Endodermal cell (in vitro differentiated cells): ENCODE results near the gene PCSK6. TPM values are rescaled to one million over a fixed set of nuclear protein-coding genes. Genes with fewer than 3 reads are reported as not detected.

Source experiments
- DNase-seq: peaks from one replicate; pipeline ENCODE4 v3.0.0-alpha.2; 2017
- H3K27ac ChIP-seq: 2 replicates; pipeline ENCODE4 v1.5.1; 2013; ENCODE audit warnings: mild to moderate bottlenecking, low read depth, low read length, moderate library complexity
- H3K27me3 ChIP-seq: 2 replicates; pipeline ENCODE4 v1.6.1; 2013; ENCODE audit warnings: mild to moderate bottlenecking, low read length, moderate library complexity; ENCODE audit not compliant: insufficient read depth, control insufficient read depth, poor library complexity, severe bottlenecking
- H3K36me3 ChIP-seq: 2 replicates; pipeline ENCODE4 v1.7.0; 2013; ENCODE audit warnings: mild to moderate bottlenecking, low read length, moderate library complexity; ENCODE audit not compliant: control insufficient read depth, insufficient read depth
- H3K4me1 ChIP-seq: one replicate; pipeline ENCODE4 v1.7.0; 2013; ENCODE audit warnings: low read length; ENCODE audit not compliant: control insufficient read depth, insufficient read depth
- H3K4me3 ChIP-seq: 2 replicates; pipeline ENCODE4 v1.5.1; 2013; ENCODE audit warnings: mild to moderate bottlenecking, low read length, moderate library complexity
- H3K9ac ChIP-seq: 2 replicates; pipeline ENCODE4 v1.6.1; 2013; ENCODE audit warnings: mild to moderate bottlenecking, low read length, moderate library complexity; ENCODE audit not compliant: poor library complexity, severe bottlenecking; ENCODE audit errors: extremely low read depth
- H3K9me3 ChIP-seq: 2 replicates; pipeline ENCODE4 v1.6.1; 2013; ENCODE audit warnings: mild to moderate bottlenecking, low read length, moderate library complexity; ENCODE audit not compliant: control insufficient read depth
- H3K27ac Mint-ChIP-seq: 2 replicates; pipeline ENCODE4 v1.8.0; 2020; ENCODE audit warnings: mixed read lengths
- H3K27me3 Mint-ChIP-seq: 2 replicates; pipeline ENCODE4 v1.8.0; 2021; ENCODE audit warnings: mild to moderate bottlenecking, mixed read lengths; ENCODE audit not compliant: insufficient read depth
- H3K36me3 Mint-ChIP-seq: 2 replicates; pipeline ENCODE4 v1.8.0; 2020; ENCODE audit warnings: low read depth, mixed read lengths
- H3K4me1 Mint-ChIP-seq: 2 replicates; pipeline ENCODE4 v1.8.0; 2020; ENCODE audit warnings: mixed read lengths
- H3K4me3 Mint-ChIP-seq: 2 replicates; pipeline ENCODE4 v1.8.0; 2020; ENCODE audit warnings: mild to moderate bottlenecking, moderate library complexity, mixed read lengths
- H3K9me3 Mint-ChIP-seq: 2 replicates; pipeline ENCODE4 v1.8.0; 2020; ENCODE audit warnings: mild to moderate bottlenecking, mixed read lengths
- WGBS, 2 experiments: methylation state at CpG; one replicate each; pipeline versions ENCODE4 v1.1.5 to v1.1.7; 2013; ENCODE audit warnings: missing lambda C conversion rate in 2 of 2, mixed read lengths in 1 of 2; ENCODE audit not compliant: insufficient coverage in 1 of 2, insufficient read length in 1 of 2; 5-methylcytosine and 5-hydroxymethylcytosine counted together
- total RNA-seq, 2 donors: library from RNA; stranded (reverse); fragmentation: NEBNext Ultra II Directional in 1 of 2; extraction: Animal tissue kit (Norgen Biotek cat#: 25700) in 1 of 2; gene quantifications; 2 replicates in 1 of 2; 3 replicates in 1 of 2; pipeline ENCODE4 v1.2.1, GENCODE V29; 2021
- TF ChIP-seq, protein P1 (sequence below): fragments of 200-600 bp; sonication (generic); conservative IDR thresholded peaks from 2 replicates; pipeline ENCODE4 v1.5.0; 2021; ENCODE audit warnings: antibody characterized with exemption, mild to moderate bottlenecking

Gene PCSK6
- total RNA-seq, 2 donors from 2014 or later, result 6.6 to 9.8 TPM

DNA sequence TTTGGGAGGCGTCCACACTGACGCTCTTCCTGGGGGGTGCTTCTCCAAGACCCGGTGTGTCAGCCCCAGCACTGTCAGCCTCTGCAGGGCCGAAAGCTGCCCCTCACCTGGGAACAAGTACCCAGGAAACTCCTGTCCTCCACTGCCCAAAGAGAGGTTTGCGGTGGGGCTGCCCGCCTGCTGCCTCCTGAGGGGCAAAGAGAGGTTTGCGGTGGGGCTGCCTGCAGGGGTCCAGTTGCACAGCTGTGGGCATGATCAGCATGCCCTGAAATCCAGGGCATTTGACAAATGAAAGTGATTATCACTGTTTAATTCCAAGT, 179.4 kb downstream of the PCSK6 start:
- Histone ChIP-seq H3K27ac (no peak overlapping the region), H3K4me3 (no peak overlapping the region)
- peak; percentile 35 for DNase-seq

DNA sequence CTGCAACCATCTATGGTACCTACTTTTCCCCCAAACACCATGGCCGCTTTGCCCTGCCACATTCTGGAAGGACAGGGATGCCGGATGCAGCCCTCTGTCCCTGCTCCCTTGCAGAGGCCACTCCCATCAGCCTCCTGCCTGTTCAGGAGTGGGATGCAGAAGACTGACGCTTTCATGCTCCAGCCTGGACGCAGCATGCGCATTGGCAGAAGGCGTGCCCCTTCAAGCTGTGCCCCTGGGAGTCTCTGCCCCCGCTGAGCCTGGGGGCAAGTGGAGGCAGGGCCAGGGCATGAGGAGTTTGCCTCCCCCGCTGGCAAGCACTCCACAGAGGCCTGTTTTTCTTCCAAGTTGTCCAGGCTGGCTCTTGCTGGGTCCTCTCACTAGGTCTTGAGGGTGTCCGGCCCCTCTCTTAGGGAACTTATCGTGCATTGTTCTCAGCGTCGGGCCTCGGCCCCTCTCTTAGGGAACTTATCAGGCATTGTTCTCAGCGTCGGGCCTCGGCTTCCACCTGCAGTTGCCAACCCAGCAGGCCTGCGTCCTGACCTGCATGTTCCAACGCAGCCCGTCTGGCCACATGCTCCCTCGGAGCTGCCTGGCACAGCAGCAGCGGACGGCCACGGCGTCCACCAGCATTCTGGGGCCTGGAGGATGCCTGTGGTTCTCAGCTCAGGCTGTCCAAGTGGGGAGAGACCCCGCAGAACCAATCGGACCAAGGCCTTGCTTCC, 179.9 kb downstream of the PCSK6 start:
- H3K27ac Mint-ChIP-seq, result no peak overlapping the region
- Histone ChIP-seq H3K4me1 (no peaks in the 10 kb centered on the region), H3K36me3 (no peaks in the 10 kb centered on the region), H3K9me3 (no peaks in the 10 kb centered on the region), H3K27me3 (no peaks in the 10 kb centered on the region), H3K27ac (no peak overlapping the region), H3K4me3 (no peak overlapping the region), H3K9ac (no peak overlapping the region)
- H3K36me3 Mint-ChIP-seq, result peaks cover 2% of the 10 kb centered on the region
- 87 to 91% methylated on average over 21 to 26 of the region's 26 CpGs for WGBS, 2 experiments
- H3K4me1 Mint-ChIP-seq, result no peaks in the 10 kb centered on the region
- peak; percentile 43 for DNase-seq
- H3K4me3 Mint-ChIP-seq, result no peak overlapping the region
- no peaks in the 10 kb centered on the region for H3K9me3 Mint-ChIP-seq
- TF ChIP-seq, protein P1, sequence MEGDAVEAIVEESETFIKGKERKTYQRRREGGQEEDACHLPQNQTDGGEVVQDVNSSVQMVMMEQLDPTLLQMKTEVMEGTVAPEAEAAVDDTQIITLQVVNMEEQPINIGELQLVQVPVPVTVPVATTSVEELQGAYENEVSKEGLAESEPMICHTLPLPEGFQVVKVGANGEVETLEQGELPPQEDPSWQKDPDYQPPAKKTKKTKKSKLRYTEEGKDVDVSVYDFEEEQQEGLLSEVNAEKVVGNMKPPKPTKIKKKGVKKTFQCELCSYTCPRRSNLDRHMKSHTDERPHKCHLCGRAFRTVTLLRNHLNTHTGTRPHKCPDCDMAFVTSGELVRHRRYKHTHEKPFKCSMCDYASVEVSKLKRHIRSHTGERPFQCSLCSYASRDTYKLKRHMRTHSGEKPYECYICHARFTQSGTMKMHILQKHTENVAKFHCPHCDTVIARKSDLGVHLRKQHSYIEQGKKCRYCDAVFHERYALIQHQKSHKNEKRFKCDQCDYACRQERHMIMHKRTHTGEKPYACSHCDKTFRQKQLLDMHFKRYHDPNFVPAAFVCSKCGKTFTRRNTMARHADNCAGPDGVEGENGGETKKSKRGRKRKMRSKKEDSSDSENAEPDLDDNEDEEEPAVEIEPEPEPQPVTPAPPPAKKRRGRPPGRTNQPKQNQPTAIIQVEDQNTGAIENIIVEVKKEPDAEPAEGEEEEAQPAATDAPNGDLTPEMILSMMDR, result no peak
- H3K27me3 Mint-ChIP-seq, result no peaks in the 10 kb centered on the region

More for the DNA sequence above, 179.4 kb downstream of the PCSK6 start:
- Histone ChIP-seq H3K4me1 (no peaks in the 10 kb centered on the region), H3K36me3 (no peaks in the 10 kb centered on the region), H3K27me3 (no peaks in the 10 kb centered on the region), H3K9ac (no peak overlapping the region), H3K9me3 (no peaks in the 10 kb centered on the region)
- Mint-ChIP-seq H3K27ac (no peak overlapping the region), H3K27me3 (no peaks in the 10 kb centered on the region), H3K4me3 (no peak overlapping the region), H3K36me3 (peaks cover 2% of the 10 kb centered on the region), H3K4me1 (no peaks in the 10 kb centered on the region), H3K9me3 (no peaks in the 10 kb centered on the region)
- TF ChIP-seq, protein P1, result no peak
- 88 to 96% methylated on average over 7 of the region's 7 CpGs for WGBS, 2 experiments

DNA sequence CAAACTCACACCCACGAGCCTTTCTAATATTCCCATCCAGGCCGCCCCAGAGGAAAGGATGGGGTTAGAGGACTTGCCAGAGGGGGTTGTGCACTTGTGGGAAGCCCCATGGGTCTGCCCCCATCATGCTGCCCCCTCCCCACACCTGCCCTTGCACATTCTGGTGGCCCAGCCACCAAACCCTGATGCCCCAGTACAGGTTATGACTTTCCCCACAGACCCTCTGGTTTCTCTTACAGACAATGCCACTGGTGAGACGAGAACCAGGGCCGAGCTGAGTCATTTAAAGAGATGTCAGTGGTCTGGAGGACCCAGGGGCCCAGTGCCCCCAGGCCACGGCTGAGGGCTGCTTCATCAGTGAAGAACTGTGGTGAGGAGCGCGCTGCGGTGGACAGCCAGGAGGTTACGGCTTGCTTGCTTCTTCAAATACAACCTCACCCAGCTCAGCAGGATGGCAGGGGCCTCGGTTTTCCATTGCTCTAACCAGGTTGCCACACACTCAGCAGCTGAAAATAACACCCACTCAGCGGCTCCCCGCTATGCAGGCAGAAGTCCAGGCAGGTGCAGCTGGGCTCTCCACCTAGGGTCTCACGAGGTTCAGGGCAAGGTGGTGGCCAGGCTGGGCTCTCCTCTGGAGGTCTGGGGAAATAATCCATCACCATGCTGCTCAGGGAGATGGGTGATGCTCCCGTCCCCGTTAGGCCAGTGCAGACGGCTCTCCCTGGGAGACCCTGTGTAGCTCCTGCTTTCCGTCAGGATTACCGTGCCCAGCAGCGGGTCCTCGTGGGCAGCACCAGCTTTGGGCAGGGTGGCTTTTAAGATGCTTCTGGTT, 180.7 kb downstream of the PCSK6 start:
- Histone ChIP-seq H3K4me1 (no peaks in the 10 kb centered on the region), H3K9me3 (no peaks in the 10 kb centered on the region), H3K36me3 (no peaks in the 10 kb centered on the region), H3K4me3 (no peak overlapping the region), H3K27me3 (no peaks in the 10 kb centered on the region), H3K27ac (no peak overlapping the region), H3K9ac (no peak overlapping the region)
- 93 to 99% methylated on average over 11 to 19 of the region's 20 CpGs for WGBS, 2 experiments
- Mint-ChIP-seq H3K4me1 (no peaks in the 10 kb centered on the region), H3K27ac (no peak overlapping the region), H3K4me3 (no peak overlapping the region), H3K9me3 (no peaks in the 10 kb centered on the region), H3K27me3 (no peaks in the 10 kb centered on the region), H3K36me3 (peaks cover 2% of the 10 kb centered on the region)
- TF ChIP-seq, protein P1, result no peak
- peak; percentile 33 for DNase-seq
